ENCODE results near the gene DLG1.
A peak's percentile ranks its signal among the peaks of the same experiment; 100 is the strongest.

DLG1 gene

DNA sequence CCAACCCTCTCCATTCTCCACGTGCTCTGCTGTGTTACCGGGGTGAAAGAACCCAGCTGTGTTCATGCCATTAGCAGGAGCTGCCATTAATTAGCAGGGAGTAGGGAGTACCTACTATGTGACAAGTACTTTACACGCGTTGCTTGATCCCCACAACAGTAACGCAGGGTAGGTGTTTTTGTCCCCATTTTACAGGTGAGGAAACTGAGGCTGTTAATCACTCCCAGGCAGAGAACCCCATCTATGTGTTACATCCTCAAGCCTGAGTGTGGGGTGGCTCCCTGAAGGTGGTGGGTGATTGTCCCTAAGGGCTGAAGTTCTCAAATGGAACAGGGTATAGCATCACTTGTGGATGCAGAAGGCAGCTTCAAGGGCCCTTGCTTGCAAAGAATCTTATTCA, 291.6 kb downstream of the DLG1 start:
- no peak for FAIRE-seq
- DNase-seq (ENCODE audit: insufficient read length, low spot score): no peak

DNA sequence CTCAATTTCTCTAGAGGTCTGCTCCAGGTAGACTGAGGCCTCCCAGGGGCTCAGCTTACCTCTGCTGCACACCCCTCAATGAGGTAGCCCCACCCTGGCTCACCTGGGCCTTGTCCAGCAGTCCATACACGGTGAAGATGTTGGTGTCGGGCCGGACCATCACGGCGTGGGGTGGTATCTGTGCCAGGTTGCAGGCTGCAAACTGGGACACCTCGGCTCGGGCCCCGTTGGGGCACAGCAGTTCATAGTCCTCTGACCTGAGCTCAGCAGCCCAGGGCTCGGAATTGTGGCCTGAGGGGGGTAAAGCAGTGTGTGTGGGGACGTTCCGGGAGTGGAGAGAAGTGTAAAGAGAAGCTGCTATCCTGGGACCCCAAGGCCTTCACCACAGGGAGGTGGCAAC, 292.0 kb downstream of the DLG1 start:
- DNase-seq (ENCODE audit: insufficient read length, low spot score) (no peak), FAIRE-seq (no peak)

DNA sequence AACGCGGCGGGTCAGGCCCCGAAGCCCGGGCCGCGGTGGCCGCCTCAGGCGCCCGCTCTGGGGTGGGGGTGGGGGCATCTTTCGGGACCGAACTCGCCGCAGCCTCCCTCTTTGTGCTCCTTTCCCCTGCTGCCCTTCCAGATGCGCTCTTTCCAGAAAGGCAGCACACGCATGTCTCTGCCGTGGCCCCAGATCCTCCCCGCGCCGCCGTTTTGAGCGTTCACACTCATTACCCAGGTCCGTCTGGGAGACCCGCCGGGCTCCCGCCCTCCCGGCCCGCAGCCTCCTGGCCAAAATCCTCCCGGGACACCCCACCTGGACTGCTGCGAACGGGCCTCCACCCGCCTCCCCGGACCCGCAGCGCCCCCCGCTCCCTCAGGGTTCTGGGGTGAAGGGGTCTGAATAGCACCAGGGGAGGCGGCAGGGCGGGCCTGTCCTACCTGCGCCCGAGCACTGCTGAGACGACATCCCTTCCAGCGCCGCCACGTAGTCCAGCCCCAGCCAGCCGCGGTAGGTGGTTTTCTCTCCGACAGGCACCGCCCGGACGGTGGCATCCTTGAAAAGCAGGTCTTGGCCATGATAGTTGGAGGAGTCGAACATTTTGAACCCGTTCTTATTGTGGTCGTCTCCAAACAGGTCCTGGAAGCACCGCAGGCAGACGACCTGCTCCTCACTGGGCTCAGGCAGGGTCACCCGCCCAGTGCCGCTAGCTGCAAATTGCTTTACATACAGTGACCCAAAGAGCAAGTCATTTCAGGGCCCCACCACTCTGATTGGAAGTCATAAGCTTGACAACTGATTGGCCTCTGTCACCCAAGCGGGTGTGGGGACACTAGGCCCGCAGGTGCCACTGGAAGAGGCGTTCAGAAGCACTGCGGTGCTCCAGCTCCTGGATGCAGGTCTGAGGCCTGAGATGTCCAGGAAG, 294.7 kb downstream of the DLG1 start:
- FAIRE-seq (peak; percentile 51), DNase-seq (ENCODE audit: insufficient read length, low spot score) (peak; percentile 73)

DNA sequence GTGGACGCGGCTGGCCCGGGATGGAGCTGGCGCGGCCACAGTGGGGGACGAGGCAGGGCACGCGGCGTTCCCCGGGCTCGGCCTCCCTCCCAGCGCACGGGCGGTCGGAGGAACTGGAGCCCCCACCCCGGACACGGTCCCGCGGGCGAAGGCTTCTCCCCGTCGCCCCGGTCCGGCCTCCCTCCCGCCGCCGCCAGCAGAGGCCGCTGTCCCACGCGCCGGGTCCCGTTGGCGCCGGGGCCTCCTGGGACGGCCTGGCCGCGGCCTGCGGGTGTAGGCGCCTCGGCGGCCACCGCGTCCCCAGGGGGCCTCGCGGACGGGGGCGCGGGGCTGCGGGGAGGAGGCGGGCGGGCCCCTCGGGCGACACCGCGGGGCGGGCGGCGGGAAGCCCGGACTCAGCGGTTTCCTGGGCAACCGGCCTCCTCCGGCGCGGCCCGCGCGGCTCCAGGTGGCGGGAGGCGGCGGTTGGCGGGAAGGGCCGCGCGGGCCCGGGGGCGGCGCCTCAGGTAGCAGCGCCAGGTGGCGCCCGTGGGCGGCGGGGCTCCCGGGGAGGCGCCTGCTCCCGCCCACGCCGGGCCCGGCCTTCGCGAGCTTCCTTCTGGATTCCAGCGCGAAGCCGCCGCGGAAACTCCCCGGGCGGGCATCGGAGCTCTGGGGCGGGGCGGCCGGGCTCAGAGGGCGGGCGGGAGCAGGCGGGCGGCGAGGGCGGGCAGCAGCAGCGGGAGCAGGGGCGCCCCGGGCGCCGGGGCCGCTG, 295.5 kb downstream of the DLG1 start:
- no peak for FAIRE-seq
- peak; percentile 98 for DNase-seq (ENCODE audit: insufficient read length, low spot score)

DNA sequence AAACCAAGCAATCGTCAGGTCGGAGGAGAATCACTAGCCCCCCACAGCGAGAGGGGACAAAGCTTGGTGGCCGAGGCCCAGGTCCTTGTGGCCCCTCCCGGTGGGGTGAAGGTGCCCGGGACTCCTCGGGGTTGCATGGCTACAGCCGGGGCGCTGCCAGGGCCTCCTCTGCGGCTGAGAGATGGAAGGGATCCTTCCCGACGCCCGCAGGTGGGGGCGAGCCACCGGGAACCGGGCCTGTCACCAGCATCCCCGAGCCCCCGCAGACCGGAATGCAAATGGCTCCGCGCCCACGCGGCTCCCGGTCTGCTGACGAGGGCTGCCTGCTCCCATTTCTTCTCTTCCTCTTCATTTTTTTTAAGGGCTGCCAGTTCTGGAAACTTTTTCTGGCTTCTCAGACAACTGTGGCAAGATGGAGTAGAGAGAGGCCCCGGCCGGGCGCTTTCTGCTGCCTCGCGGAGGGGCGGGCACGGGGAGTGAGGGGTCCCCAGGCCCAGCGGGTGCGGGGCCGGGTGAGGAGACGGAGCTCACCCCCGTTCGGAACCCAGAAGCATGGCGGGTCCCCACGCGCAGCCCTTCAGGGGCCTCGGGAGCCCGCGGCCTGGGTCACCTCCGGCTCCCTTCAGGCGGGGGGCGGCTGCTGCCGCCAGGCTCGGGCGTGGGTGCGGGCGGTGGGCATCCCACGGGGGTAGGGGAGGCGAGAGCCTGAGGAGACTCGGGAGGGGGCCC, 296.3 kb downstream of the DLG1 start:
- FAIRE-seq: no peak
- DNase-seq (ENCODE audit: insufficient read length, low spot score): no peak

DNA sequence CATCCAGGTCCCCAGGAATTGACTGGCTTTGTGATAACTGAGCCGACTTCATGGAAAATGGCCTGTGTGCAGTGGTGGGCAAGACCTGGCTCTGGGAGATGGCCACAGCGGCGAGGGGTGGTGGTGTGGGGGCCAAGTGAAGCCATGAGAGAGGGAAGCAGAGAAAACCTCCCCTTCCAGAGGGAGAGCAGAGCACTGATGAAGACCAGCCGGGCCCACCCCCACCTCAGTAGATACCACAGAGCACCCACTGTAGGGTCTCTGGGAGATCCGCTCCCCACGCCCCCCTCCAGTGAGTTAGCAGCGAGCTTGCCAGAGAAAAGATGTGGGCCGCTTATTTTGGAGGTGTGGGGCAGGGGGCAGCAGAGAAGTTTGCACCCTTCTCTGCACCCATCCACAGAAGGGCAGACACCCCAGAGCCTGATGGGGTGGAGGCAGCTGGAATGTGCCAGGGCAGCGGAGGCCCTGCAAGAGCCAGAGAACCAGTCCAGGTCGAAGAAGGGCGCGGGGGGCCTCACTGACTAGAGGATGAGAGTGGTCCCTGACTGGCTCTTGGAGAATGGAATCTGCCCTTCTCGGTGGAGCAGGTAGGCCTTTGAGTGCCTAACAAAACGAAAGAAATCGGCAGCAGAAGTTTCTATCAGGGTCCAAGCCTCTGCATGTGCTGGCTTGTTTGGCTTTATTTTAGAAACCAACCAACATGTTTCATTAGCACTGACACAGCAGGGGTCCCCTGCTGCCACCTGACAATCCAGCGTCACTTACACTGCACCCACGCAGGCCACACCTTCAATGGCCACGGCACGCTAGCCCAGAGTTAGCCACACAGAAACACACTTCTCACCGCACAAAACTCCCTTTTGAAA, 297.1 kb downstream of the DLG1 start:
- DNase-seq (ENCODE audit: insufficient read length, low spot score): no peak
- FAIRE-seq: no peak

DNA sequence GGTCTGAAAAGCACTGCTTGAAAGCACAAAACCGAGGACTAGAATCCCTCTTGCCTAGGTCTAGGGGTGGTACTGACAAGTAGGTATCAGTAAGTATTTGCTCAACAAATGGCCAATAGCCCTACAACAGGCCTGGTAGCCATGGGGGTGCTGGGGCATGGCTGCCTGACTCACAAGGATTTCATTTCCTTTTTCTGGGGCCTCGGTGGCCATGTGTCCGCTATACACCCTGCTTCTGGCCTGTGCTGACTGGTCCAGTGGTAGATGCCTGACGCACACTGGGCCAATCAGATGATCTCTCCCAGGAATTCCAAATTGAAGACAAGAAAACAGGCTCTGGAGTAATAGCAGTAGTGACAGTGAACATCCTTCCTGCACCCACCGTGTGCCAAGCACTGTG, 298.2 kb downstream of the DLG1 start:
- no peak for FAIRE-seq
- DNase-seq (ENCODE audit: insufficient read length, low spot score): no peak

DNA sequence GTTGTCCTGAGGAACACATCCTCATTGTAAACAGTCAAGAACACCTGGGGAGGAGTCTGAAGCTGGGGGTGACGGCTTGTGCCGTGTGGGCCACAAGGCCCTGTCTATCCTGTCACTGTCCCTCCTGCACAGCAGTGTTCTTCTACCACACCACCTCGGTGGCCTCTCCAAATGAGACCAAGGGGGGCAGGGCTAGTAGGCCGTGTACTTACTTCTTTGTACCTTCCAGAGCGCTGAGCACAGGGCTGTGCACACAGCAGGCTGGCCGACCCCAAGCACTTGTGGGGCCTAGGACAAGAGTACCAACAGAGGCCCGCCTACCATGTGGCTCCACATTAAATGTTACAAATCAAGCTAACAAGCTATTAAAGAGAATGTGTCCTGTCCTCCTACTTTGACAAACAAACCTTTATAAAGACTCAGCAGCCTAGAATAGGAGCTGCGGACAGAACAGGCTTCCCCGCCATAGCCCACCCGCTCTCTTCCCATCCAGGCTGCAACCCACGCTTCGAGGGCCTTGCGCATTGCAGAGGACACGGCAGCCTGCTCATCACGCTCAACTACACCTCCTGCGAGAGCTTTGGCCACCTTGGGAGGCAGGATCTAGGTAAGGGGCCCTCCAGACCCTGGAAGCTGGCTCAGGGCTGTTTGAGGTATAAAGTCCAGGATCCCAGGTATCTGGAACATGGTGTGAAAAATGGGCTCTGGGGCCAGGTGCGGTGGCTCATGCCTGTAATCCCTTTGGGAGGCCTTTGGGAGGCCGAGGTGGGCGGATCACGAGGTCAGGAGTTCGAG, 299.2 kb downstream of the DLG1 start:
- FAIRE-seq: no peak
- no peak for DNase-seq (ENCODE audit: insufficient read length, low spot score)

DNA sequence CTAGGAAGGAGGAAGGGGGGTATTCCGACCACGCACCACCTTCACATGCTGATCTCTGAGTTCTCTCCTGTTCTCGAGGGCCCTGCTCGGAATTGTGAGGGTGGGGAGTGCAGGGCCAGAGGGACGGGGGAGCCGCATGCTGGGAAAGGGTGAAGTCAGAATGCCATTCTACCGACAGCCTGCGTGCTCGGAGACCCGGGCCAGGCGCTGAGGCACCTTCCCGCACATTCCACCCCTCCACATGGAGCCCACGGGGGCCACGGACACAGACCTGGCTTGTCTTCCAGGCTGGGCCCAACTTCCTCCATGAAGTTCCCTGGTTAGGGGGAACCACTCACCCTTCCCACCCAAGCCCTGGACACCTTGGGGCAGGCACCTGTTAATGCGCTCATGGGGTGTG, 301.1 kb downstream of the DLG1 start:
- DNase-seq (ENCODE audit: insufficient read length, low spot score): no peak
- no peak for FAIRE-seq

DNA sequence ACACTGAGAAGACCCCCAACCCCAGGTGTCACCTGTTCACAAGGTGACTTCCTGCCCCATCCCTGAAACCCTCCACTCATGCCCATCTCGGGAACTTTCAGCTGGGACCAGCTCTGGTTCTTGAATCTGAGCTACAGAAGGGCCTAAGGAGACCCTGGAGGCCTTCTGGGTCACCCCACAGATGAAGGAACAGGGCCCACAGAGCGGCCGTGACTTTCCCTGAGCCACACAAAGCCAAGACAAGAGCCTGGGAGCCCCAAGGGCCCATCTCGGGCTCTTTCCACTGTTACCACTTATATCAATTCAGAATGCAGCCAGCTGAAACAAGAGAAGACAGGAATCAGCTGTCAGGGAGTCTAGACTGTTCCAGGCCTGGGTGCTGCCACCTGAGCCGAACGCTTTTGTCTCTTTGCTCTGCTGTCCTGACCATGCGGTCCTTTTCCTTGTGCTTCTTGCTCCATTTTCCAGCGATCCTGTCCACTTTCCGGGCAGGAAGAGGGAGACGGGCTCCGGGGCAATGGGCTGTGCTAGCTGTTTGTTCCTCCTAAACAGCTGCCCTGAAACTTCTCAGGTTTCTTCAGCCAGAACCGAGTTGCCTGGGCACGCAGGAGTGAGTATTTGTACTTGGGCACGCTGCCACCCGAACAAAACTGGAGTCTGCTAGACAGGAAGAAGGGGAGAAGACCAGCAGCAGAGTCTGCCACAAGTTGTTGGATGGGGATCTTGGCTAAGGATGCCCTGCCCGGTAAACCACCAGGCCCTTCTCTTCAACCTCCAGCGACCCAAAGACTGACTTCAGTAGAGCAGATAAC, 301.8 kb downstream of the DLG1 start:
- FAIRE-seq (no peak), DNase-seq (ENCODE audit: insufficient read length, low spot score) (no peak)

DNA sequence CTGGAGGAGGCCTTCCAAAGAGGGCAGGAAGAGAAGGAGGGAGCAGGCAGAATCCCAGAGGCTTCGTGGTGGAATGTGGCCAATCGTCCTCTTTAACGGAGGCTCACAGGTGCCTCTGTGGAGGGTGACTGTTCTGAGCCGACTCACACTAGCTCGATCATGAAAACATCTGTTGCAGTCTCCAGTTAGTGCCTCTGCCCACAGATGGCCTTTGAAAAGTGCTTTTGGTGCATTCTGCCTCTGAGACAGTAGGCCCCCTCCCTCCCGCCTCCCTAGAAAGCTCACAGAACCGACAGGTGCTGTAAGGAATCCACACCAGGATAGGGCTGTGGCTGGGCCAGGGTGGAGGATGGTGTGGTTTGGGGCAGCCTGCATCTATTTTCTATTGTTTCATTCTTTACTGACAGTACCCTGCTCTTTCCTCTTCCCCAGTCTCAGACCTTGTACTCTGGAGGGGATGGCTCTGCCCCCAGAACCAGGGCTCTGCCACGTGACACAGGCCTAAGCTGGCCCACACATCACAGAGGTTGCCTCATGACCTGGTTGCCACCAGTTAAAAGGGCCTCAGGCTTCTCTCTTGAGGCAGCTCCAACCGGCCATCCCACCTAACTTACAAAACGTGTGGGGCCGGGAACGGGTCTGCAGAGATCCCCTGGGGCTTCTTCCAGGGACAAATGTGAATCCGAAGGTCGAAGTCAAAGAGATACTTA, 302.6 kb downstream of the DLG1 start:
- FAIRE-seq: no peak
- DNase-seq (ENCODE audit: insufficient read length, low spot score): no peak

DNA sequence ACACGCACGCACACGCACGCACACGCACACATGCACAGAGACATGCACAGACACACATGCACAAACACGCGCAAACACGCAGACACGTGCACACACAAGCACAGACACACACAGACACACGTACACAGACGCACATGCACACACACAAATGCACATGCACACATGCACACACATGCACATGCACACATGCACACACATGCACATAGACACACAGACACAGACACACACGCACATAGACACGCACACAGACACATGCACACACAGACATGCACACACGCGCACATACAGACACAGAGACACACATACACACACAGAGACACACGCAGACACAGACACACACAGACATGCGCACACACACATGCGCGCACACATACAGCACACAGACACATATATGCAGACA, 303.4 kb downstream of the DLG1 start:
- no peak for DNase-seq (ENCODE audit: insufficient read length, low spot score)
- FAIRE-seq: no peak

DNA sequence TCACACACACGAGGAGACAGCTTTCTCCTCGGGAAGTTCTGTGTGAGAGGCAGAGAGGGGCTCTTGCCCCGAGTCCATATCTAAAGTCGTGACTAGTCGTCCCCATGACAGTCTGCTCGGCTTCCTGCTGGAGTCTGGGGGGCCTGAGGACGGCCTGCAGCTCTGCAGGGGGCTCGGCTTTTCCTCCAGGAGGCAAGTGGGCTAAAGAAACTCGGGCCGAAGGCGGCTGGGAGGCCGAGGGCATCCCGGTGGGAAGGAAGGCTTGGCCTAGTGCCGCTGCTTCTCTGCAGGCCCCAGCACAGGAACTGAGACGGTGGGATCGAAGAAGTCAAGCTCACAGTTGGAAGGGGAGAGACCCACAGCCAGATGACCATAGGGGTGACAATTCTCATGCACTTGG, 304.4 kb downstream of the DLG1 start:
- FAIRE-seq (no peak), DNase-seq (ENCODE audit: insufficient read length, low spot score) (no peak)
